ENCODE results near the gene ACBD6. TPM values are rescaled to one million over a fixed set of nuclear protein-coding genes. Genes with fewer than 3 reads are reported as not detected.

ACBD6 gene
- total RNA-seq, 6 experiments from 2014 or later: 21.1 to 29.5 (median 27.0) TPM

DNA sequence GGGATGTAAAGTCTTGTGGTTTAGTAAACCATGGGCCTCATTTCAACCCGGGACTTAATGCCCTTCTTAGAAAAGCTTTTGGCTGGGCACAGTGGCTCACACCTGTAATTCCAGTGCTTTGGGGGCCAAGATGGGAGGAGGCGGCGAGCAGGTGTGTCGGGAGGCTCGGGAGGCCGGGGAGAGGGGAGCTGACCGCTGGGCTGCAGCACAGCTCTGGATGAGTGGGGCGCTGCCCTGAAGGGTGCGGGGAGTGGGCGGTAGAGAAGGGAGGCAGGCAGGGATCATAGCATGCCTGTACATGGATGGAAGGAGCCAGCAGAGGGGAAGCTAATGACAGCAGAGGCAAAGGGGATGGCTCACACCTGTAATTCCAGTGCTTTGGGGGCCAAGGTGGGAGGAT lies 241.3 kb downstream of the ACBD6 start:
- H3K4me3 Mint-ChIP-seq: no peak overlapping the region
- H3K9me3 Mint-ChIP-seq: no peaks in the 10 kb centered on the region
- TF ChIP-seq, protein P1, sequence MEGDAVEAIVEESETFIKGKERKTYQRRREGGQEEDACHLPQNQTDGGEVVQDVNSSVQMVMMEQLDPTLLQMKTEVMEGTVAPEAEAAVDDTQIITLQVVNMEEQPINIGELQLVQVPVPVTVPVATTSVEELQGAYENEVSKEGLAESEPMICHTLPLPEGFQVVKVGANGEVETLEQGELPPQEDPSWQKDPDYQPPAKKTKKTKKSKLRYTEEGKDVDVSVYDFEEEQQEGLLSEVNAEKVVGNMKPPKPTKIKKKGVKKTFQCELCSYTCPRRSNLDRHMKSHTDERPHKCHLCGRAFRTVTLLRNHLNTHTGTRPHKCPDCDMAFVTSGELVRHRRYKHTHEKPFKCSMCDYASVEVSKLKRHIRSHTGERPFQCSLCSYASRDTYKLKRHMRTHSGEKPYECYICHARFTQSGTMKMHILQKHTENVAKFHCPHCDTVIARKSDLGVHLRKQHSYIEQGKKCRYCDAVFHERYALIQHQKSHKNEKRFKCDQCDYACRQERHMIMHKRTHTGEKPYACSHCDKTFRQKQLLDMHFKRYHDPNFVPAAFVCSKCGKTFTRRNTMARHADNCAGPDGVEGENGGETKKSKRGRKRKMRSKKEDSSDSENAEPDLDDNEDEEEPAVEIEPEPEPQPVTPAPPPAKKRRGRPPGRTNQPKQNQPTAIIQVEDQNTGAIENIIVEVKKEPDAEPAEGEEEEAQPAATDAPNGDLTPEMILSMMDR (IDR thresholded peaks at IDR 0.05): no peak
- H3K4me1 Mint-ChIP-seq (ENCODE audit: low read depth): no peaks in the 10 kb centered on the region
- DNase-seq: no peak
- no peak overlapping the region for H3K27ac Mint-ChIP-seq
- H3K36me3 Mint-ChIP-seq (ENCODE audit: low read depth): no peaks in the 10 kb centered on the region
- peaks cover 30% of the 10 kb centered on the region for H3K27me3 Mint-ChIP-seq (ENCODE audit: insufficient read depth)

- peaks cover 30% of the 10 kb centered on the region for H3K27me3 Mint-ChIP-seq (ENCODE audit: insufficient read depth)
- DNase-seq: no peak
Observed at GRCh38 chr1:180260541-180260940, 241.8 kb downstream of the ACBD6 start.

GRCh38 chr1:180259431-180260338 lies 242.7 kb downstream of the ACBD6 start:
- no peak overlapping the region for H3K4me3 Mint-ChIP-seq
- TF ChIP-seq, protein P1 (IDR thresholded peaks at IDR 0.05): no peak

More at GRCh38 chr1:180260541-180260940, 241.8 kb downstream of the ACBD6 start:
- no peaks in the 10 kb centered on the region for H3K4me1 Mint-ChIP-seq (ENCODE audit: low read depth)
- no peaks in the 10 kb centered on the region for H3K36me3 Mint-ChIP-seq (ENCODE audit: low read depth)
- H3K4me3 Mint-ChIP-seq: no peak overlapping the region
- TF ChIP-seq, protein P1 (IDR thresholded peaks at IDR 0.05): no peak
- H3K27ac Mint-ChIP-seq: no peak overlapping the region
- no peaks in the 10 kb centered on the region for H3K9me3 Mint-ChIP-seq

DNA sequence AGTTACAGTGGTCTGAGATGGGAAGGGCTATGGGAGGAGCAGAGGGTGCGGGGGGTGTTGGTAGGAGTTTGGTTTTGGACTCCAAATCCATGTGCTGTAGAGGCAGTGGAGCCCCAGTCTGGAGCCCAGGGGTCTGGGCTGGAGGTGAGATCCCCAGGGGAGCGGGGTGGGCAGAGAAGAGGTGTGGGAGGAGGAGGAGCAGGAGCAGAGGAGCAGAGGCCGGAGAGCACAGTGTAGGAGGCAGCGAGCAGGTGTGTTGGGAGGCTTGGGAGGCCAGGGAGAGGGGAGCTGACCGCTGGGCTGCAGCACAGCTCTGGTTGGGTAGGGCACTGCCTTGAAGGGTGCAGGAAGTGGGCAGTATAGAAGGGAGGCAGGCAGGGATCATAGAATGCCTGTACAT lies 243.4 kb downstream of the ACBD6 start:
- TF ChIP-seq, protein P1 (IDR thresholded peaks at IDR 0.05): no peak
- Mint-ChIP-seq H3K27me3 (ENCODE audit: insufficient read depth) (peaks cover 22% of the 10 kb centered on the region), H3K4me1 (ENCODE audit: low read depth) (no peaks in the 10 kb centered on the region), H3K4me3 (no peak overlapping the region), H3K36me3 (ENCODE audit: low read depth) (no peaks in the 10 kb centered on the region), H3K9me3 (no peaks in the 10 kb centered on the region), H3K27ac (no peak overlapping the region)
- DNase-seq: no peak

More at GRCh38 chr1:180259431-180260338, 242.7 kb downstream of the ACBD6 start:
- Mint-ChIP-seq H3K9me3 (no peaks in the 10 kb centered on the region), H3K4me1 (ENCODE audit: low read depth) (no peaks in the 10 kb centered on the region), H3K36me3 (ENCODE audit: low read depth) (no peaks in the 10 kb centered on the region), H3K27me3 (ENCODE audit: insufficient read depth) (peaks cover 29% of the 10 kb centered on the region), H3K27ac (no peak overlapping the region)
- no peak for DNase-seq

DNA sequence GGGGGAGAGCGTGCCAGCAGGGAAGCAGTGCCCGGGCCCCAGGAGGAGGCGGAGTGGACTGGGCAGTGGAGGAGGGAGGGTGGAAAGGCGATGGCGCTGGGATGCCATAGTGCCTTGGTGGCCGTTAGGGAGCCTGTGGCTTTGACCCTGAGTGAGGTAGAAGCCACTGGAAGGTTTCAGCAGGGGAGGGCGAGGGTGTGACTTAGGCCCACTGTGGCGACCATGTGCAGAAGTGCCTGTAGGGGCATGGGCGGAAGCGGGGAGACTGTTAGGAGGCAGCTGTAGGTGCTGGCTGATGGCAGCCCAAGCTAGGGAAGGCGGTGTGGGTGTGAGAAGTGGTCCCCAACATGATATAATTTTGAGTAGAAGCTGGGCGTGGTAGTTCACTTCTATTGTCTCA lies 244.1 kb downstream of the ACBD6 start:
- Mint-ChIP-seq H3K4me1 (ENCODE audit: low read depth) (no peaks in the 10 kb centered on the region), H3K27ac (no peak overlapping the region), H3K4me3 (no peak overlapping the region), H3K9me3 (no peaks in the 10 kb centered on the region), H3K27me3 (ENCODE audit: insufficient read depth) (peaks cover 27% of the 10 kb centered on the region), H3K36me3 (ENCODE audit: low read depth) (no peaks in the 10 kb centered on the region)
- TF ChIP-seq, protein P1 (IDR thresholded peaks at IDR 0.05): no peak
- DNase-seq: no peak
